Liver (tissue), 3 donors: ENCODE measurements around the gene ATXN1.

ENCODE experiments used
- CTCF ChIP-seq: fragments of 150-350 bp; IDR thresholded peaks from 2 replicates; pipeline ENCODE4 v1.5.1; 2017; ENCODE audit warnings: improper control_type of control experiment, low read depth, low read length; ENCODE audit not compliant: missing input control
- EGR1 ChIP-seq, 2 donors: IDR thresholded peaks; 2 replicates each; pipeline ENCODE4 v1.6.1; 2016 to 2018; ENCODE audit warnings: antibody characterized with exemption in 2 of 2, low read depth in 2 of 2
- JUND ChIP-seq, 2 donors: IDR thresholded peaks; 2 replicates each; pipeline ENCODE4 v1.6.1; 2016; ENCODE audit warnings: antibody characterized with exemption in 2 of 2
- MAX ChIP-seq: IDR thresholded peaks from 2 replicates; pipeline ENCODE4 v1.6.1; 2016; ENCODE audit warnings: antibody characterized with exemption
- RAD21 ChIP-seq, 2 donors: IDR thresholded peaks; 2 replicates each; pipeline ENCODE4 v1.6.1; 2016; ENCODE audit warnings: antibody characterized with exemption in 2 of 2, mild to moderate bottlenecking in 2 of 2
- TF ChIP-seq, protein P1 (sequence below): IDR thresholded peaks from 2 replicates; pipeline ENCODE4 v1.6.1; 2016; ENCODE audit warnings: antibody characterized with exemption, mild to moderate bottlenecking
- donor health status: healthy.
- donor health status: healthy.

GRCh38 chr6:16305788-16306187, 455.5 kb downstream of the ATXN1 start:
- no peak for TF ChIP-seq CTCF
- no peak for TF ChIP-seq EGR1 (IDR thresholded peaks at IDR 0.05; ENCODE audit: low read depth in 2 of 2)
- no peak for TF ChIP-seq RAD21 (IDR thresholded peaks at IDR 0.05)
- TF ChIP-seq MAX = no peak
- TF ChIP-seq JUND (IDR thresholded peaks at IDR 0.05) = no peak
- TF ChIP-seq, protein P1, sequence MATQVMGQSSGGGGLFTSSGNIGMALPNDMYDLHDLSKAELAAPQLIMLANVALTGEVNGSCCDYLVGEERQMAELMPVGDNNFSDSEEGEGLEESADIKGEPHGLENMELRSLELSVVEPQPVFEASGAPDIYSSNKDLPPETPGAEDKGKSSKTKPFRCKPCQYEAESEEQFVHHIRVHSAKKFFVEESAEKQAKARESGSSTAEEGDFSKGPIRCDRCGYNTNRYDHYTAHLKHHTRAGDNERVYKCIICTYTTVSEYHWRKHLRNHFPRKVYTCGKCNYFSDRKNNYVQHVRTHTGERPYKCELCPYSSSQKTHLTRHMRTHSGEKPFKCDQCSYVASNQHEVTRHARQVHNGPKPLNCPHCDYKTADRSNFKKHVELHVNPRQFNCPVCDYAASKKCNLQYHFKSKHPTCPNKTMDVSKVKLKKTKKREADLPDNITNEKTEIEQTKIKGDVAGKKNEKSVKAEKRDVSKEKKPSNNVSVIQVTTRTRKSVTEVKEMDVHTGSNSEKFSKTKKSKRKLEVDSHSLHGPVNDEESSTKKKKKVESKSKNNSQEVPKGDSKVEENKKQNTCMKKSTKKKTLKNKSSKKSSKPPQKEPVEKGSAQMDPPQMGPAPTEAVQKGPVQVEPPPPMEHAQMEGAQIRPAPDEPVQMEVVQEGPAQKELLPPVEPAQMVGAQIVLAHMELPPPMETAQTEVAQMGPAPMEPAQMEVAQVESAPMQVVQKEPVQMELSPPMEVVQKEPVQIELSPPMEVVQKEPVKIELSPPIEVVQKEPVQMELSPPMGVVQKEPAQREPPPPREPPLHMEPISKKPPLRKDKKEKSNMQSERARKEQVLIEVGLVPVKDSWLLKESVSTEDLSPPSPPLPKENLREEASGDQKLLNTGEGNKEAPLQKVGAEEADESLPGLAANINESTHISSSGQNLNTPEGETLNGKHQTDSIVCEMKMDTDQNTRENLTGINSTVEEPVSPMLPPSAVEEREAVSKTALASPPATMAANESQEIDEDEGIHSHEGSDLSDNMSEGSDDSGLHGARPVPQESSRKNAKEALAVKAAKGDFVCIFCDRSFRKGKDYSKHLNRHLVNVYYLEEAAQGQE = no peak
